Thyroid gland (tissue), 4 donors: ENCODE data around the gene NOM1.

Source experiments
- CTCF ChIP-seq, 6 experiments: fragments of 200-600 bp in 3 of 6; fragments of 450-650 bp in 3 of 6; sonication (generic) in 3 of 6; IDR thresholded peaks; one replicate each; pipeline ENCODE4 v1.5.1; 2016 to 2019; ENCODE audit warnings: antibody characterized with exemption in 6 of 6, mild to moderate bottlenecking in 2 of 6, inconsistent platforms in 1 of 6, moderate library complexity in 1 of 6
- POLR2A ChIP-seq, 2 donors: fragments of 450-650 bp; IDR thresholded peaks; one replicate each; pipeline ENCODE4 v1.6.1; 2017; ENCODE audit warnings: antibody characterized with exemption in 2 of 2, mild to moderate bottlenecking in 2 of 2, moderate library complexity in 1 of 2

DNA sequence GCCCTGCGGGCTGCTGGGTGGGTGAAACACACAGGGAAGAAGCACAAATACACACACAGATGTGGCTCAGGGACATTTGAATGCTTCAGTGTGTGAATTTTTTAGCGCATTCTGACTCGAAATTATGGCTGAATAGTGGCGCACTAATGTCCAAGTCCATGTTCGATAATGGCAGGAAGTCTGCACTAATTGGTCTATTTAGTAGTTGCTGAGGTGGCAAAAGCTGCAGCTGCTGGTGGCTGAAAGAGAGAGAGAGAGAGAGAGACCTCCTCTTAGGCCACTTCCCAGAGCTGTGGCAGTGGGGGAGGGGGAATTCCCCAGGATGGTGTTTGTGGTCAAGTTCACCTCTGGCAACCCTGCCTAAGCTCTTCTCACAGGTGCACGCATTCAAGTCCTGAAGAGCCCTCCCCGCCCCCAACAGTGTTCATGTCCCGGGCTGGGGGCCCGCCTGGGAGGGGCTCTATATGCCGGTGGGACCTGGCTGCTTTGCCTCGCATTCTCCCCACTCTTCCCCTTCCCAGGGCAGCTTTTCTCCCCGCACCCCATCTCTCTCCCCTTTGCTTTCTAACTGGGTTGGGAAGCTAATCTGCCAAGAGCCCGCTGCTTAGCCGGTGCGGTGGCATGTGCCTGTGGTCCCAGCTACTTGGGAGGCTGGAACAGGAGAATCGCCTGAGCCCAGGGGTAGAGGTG lies 67.0 kb downstream of the NOM1 start:
- TF ChIP-seq POLR2A (IDR thresholded peaks at IDR 0.05) = no peak
- TF ChIP-seq CTCF (IDR thresholded peaks at IDR 0.05) = no peak
